NCI-H2227 (cell line): ENCODE results near the gene GTF3C5.

ENCODE experiments used
- DNase-seq: peaks from one replicate; lab custom pipeline; 2025; ENCODE audit not compliant: unreplicated experiment; lab: John Stamatoyannopoulos, UW

GTF3C5 gene

DNA sequence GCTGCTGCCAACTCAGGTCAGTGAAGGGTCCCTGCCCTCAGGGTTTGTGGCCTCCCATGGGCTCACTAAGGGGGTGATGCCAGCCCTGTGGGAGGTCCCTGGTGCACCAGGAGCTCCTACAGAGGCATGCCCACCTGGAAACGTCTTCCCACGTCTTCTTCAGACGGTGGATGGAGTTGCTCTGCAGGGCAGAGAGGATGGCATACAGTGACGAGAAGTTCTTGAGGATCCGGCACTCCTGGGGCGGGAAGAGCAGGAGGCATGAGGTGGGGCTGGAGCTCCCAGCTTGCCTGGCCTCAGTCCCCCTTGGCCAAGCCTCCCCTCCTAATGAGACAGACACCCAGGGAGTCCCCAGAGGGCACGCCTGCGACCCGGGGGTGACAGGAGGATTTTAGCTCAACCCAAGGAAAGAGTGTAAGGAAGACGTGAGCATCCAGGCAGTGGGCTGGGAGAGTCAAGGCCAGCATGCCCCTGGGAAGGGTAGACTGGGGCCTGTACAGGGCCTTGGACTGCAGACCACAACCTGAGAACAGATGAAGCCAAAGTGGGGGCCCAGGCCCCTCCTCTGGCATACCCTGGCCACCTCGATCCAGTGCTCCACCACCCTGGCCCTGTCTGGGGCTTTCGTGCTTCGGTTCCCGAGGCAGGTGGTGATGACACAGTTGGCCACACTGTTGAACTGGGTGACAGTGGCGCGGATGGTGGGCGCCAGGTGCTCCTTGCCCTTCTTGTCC is 75.9 kb downstream of the GTF3C5 start:
- DNase-seq, result no peak

DNA sequence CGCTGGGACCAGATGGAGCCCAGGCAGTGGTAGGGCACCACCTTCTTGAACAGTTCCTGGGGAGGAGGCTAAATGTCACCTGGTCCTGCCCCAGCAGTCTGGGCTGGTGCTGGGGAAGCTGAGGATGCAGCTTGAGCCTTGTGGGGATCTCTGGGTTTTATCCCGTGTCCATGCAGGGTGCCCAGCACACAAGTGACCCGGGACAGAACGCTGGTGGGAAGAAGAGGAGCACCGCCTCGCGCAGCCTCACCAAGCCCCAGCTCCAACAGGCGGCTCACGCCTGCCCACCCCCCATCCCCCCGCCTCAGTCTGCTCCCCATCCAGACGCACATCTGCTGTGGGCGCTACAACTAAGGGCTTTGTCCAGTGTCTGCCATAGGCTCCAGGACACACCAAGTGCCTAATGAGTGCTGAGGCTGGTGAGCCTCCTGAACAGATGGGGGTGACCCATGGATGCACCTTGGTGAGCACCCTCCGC is 76.5 kb downstream of the GTF3C5 start:
- no peak for DNase-seq
